ENCODE data around the gene FIGN.

DNA sequence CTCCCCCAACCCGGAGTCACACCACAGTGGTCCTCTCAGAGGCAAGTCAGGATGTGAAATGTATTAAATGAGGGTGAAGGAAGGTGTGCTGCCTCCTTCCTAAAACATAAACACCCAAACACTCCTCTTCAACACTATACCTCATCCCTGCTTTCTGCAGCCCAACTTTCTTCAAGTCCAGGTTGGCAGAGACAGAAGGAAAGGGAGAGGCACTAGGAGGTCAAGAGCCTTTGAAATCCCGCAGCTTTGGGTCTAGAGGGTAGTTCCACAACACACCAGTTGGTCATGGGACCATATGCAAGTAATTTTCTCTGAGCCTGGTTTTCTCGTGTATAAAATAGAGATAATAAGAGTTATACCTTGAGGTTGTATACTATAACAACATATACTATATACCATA is 38.4 kb downstream of the FIGN start:
- TF ChIP-seq, protein P1, sequence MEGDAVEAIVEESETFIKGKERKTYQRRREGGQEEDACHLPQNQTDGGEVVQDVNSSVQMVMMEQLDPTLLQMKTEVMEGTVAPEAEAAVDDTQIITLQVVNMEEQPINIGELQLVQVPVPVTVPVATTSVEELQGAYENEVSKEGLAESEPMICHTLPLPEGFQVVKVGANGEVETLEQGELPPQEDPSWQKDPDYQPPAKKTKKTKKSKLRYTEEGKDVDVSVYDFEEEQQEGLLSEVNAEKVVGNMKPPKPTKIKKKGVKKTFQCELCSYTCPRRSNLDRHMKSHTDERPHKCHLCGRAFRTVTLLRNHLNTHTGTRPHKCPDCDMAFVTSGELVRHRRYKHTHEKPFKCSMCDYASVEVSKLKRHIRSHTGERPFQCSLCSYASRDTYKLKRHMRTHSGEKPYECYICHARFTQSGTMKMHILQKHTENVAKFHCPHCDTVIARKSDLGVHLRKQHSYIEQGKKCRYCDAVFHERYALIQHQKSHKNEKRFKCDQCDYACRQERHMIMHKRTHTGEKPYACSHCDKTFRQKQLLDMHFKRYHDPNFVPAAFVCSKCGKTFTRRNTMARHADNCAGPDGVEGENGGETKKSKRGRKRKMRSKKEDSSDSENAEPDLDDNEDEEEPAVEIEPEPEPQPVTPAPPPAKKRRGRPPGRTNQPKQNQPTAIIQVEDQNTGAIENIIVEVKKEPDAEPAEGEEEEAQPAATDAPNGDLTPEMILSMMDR (IDR thresholded peaks at IDR 0.05), result no peak
- TF ChIP-seq EP300 (IDR thresholded peaks at IDR 0.05) (no peak), POLR2A (IDR thresholded peaks at IDR 0.05) (no peak)
